Lung (tissue), 12 donors: ENCODE results near the gene TCEAL8. TPM values are rescaled to one million over a fixed set of nuclear protein-coding genes. Genes with fewer than 3 reads are reported as not detected.

Experiments used
- ATAC-seq: fragments of 200-7000 bp; cut with Tn5 transposase; one replicate; pipeline ENCODE4 v1.9.1; 2020; ENCODE audit warnings: moderate number of reproducible peaks; ENCODE audit not compliant: insufficient read depth, low FRiP score
- DNase-seq, 3 donors: peaks; one replicate each; pipeline ENCODE4 v3.0.0-alpha.2; 2013 to 2017
- H3K27ac ChIP-seq, 2 donors: one replicate each; pipeline ENCODE4 v1.5.1; 2013; ENCODE audit warnings: mild to moderate bottlenecking in 2 of 2, moderate library complexity in 2 of 2, control low read depth in 1 of 2, inconsistent platforms in 1 of 2, low read depth in 1 of 2, low read length in 1 of 2
- H3K27me3 ChIP-seq, 3 donors: one replicate each; pipeline ENCODE4 v1.5.1; 2013; ENCODE audit warnings: low read length in 2 of 3; ENCODE audit not compliant: control insufficient read depth in 3 of 3, insufficient read depth in 3 of 3
- H3K36me3 ChIP-seq, 4 donors: one replicate each; pipeline ENCODE4 v1.5.1; 2013; ENCODE audit warnings: low read length in 4 of 4, mild to moderate bottlenecking in 1 of 4, moderate library complexity in 1 of 4; ENCODE audit not compliant: control insufficient read depth in 4 of 4, insufficient read depth in 4 of 4
- H3K4me1 ChIP-seq, 5 donors: one replicate each; pipeline ENCODE4 v1.5.1; 2013; ENCODE audit warnings: low read length in 5 of 5, mild to moderate bottlenecking in 2 of 5, moderate library complexity in 1 of 5; ENCODE audit not compliant: control insufficient read depth in 5 of 5, insufficient read depth in 5 of 5
- H3K4me3 ChIP-seq: one replicate; pipeline ENCODE4 v1.5.1; 2013; ENCODE audit warnings: mild to moderate bottlenecking, control low read depth, moderate library complexity
- H3K9ac ChIP-seq, 2 donors: one replicate each; pipeline ENCODE4 v1.5.1; 2013; ENCODE audit warnings: low read length in 2 of 2, control low read depth in 1 of 2; ENCODE audit not compliant: insufficient read depth in 1 of 2
- H3K9me3 ChIP-seq, 4 donors: one replicate each; pipeline ENCODE4 v1.5.1; 2013; ENCODE audit warnings: low read length in 3 of 4, mild to moderate bottlenecking in 1 of 4, moderate library complexity in 1 of 4; ENCODE audit not compliant: control insufficient read depth in 4 of 4, insufficient read depth in 3 of 4
- whole genome bisulfite sequencing, 2 donors: extraction: QIAGEN DNeasy Blood & Tissue Kit; methylation state at CpG; one replicate each; pipeline ENCODE4 v1.1.7; 2013; 5-methylcytosine and 5-hydroxymethylcytosine counted together
- polyA plus RNA-seq, 2 donors: library from polyadenylated mRNA; stranded (reverse); fragments of 200-250 nt; gene quantifications; one replicate each; pipeline ENCODE4 v1.2.1, GENCODE V29; 2013
- total RNA-seq, 2 donors: library from RNA; depleted of rRNA in 1 of 2; stranded (reverse); fragments of >200 nt in 1 of 2; gene quantifications; one replicate each; pipeline ENCODE4 v1.2.1, GENCODE V29; 2014 to 2021
- TF ChIP-seq, protein P1 (sequence below): IDR thresholded peaks from 2 replicates; pipeline ENCODE4 v1.5.1; 2012; ENCODE audit warnings: mild to moderate bottlenecking; ENCODE audit errors: control extremely low read depth, extremely low read depth
- donor health status: control.
- donor health status: control.
- donor health status: Bipolar disorder and iron deficiency.
- donor health status: healthy.
- donor health status: DM: yes; HTN: yes; CAD: no.

TCEAL8 gene
- total and polyA plus RNA-seq, 4 donors = 40.7 to 86.9 (median 50.7) TPM

DNA sequence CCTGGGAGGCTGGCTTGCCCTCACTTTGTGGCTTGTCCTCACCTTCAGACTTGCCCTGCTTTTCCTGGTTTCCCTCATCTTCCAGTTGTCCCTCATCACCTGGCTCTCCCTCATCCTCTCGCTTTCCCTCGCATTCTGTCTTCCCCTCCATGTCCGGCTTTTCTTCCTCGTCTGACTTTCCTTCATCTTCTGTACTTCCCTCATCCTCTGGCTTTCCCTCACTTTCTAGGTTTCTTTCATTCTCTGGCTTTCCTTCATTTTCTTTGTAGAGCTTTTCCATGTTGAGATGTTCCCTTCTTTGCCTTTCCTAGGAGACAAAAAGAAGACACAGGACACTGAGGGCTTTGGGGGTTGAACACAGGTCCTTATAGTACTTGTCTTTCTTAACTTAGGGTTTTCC, 19.3 kb upstream of the TCEAL8 start:
- H3K9ac ChIP-seq = no peak overlapping the region
- no peak overlapping the region for H3K4me3 ChIP-seq
- 83 to 97% methylated on average over 4 of the region's 4 CpGs for WGBS, 2 donors
- H3K27me3 ChIP-seq = peaks cover 3 to 48% (median 45%) of the 10 kb centered on the region in 3 donors
- peaks cover 0 to 4% (median 0%) of the 10 kb centered on the region in 4 donors for H3K9me3 ChIP-seq
- H3K36me3 ChIP-seq = no peaks in the 10 kb centered on the region
- DNase-seq (no peak), ATAC-seq (no peak)
- H3K27ac ChIP-seq = no peak overlapping the region
- no peaks in the 10 kb centered on the region for H3K4me1 ChIP-seq
- TF ChIP-seq, protein P1, sequence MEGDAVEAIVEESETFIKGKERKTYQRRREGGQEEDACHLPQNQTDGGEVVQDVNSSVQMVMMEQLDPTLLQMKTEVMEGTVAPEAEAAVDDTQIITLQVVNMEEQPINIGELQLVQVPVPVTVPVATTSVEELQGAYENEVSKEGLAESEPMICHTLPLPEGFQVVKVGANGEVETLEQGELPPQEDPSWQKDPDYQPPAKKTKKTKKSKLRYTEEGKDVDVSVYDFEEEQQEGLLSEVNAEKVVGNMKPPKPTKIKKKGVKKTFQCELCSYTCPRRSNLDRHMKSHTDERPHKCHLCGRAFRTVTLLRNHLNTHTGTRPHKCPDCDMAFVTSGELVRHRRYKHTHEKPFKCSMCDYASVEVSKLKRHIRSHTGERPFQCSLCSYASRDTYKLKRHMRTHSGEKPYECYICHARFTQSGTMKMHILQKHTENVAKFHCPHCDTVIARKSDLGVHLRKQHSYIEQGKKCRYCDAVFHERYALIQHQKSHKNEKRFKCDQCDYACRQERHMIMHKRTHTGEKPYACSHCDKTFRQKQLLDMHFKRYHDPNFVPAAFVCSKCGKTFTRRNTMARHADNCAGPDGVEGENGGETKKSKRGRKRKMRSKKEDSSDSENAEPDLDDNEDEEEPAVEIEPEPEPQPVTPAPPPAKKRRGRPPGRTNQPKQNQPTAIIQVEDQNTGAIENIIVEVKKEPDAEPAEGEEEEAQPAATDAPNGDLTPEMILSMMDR = no peak

DNA sequence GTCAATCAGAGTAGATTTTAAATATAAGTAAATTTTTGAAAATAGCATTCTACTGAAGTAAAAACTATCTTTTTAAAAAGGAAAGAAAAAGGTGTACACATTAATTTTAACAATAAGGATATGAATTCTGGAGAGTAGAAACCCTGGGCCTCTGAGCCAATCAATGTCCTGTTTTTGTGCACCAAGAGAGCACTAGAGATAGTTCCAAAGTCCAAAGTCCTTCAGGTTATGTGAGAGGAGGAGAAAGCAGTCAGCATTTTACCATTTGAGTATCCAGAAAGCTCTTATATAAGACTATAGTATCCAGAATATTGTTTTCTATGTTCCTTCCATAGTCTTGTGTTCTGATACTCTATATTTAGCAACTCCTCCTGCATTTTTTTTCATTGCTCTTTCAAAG, 3.3 kb upstream of the TCEAL8 start:
- peaks cover 0 to 2% (median 0%) of the 10 kb centered on the region in 4 donors for H3K36me3 ChIP-seq
- TF ChIP-seq, protein P1 = no peak
- DNase-seq (no peak), ATAC-seq (no peak)
- H3K4me3 ChIP-seq = no peak overlapping the region
- no peak overlapping the region for H3K9ac ChIP-seq
- peaks cover 0 to 6% (median 0%) of the 10 kb centered on the region in 5 donors for H3K4me1 ChIP-seq
- H3K9me3 ChIP-seq = no peaks in the 10 kb centered on the region
- peaks cover 3 to 45% (median 18%) of the 10 kb centered on the region in 3 donors for H3K27me3 ChIP-seq
- H3K27ac ChIP-seq = no peak overlapping the region

DNA sequence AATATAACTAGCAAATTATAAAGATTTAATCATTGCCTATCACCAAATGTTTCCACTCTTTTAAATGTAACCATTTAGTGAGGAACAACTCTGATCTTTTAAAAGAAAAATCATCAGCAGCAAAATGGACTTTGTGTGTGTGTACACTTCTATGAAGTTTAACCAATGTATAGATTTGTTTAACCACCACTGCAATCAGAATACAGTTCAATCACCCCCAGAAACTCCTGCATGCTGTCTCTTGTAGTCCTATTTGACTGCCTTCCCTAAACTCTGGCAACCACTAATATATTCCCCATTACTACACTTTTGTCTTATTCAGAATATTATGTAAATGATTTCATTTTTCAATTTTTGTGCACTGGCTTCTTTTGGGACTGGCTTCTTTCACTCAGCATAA, 1.7 kb upstream of the TCEAL8 start:
- TF ChIP-seq, protein P1 = no peak
- H3K9me3 ChIP-seq = no peaks in the 10 kb centered on the region

More for the DNA sequence above, 1.7 kb upstream of the TCEAL8 start:
- Histone ChIP-seq H3K4me3 (no peak overlapping the region), H3K36me3 (peaks cover 0 to 2% (median 0%) of the 10 kb centered on the region in 4 donors), H3K9ac (no peak overlapping the region), H3K27me3 (peaks cover 3 to 41% (median 14%) of the 10 kb centered on the region in 3 donors), H3K27ac (no peak overlapping the region), H3K4me1 (peaks cover 0 to 7% (median 0%) of the 10 kb centered on the region in 5 donors)
- ATAC-seq (no peak), DNase-seq (no peak)
